Measurements from ENCODE around the gene ARHGEF4. TPM values are rescaled to one million over a fixed set of nuclear protein-coding genes. Genes with fewer than 3 reads are reported as not detected.
A peak's percentile ranks its signal among the peaks of the same experiment; 100 is the strongest.

Gene ARHGEF4
- total RNA-seq, 1 donor from 2014 or later, result 11.5 TPM

DNA sequence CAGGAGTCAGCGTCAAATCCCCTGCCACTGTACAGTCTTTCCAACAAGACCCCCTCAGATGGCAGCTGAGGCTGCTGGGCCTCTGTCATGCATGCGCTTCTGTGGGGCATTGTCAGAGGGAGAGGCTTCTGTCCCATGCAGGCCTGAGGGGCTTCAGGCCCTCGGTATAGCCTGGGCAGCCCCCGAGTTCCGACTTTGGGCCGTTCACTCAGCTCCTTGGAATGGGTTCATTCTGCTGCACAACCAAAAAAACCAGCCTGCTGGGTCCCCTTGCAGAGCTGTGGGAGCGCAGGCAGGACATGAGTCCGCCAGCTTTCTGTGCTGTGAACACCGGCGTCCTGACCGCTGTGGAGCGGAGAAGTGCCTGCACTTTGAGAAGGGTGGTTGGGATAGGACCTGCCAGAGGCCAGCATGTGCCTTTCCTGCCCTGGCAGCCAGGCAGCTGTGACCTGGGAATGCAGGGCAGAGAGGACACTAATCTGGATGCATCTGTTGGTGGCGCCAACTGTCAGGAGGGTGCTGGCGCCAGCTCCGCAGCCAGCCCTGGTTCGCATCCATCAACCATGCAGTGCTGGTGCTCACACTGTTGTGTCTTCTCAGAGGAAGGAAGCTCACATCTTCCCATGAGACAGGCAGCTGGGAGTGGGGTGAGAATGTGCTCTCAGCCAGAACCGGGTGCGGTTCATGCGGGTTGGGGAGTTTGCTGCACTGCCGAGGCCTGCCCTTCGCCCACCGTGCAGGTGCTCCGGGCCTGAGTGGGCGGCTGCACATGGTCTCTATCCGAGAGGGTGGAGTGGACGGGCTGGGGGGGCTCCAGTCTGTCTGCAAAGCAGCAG, 14.3 kb downstream of the ARHGEF4 start:
- peaks cover 10 to 23% (median 17%) of the 10 kb centered on the region in 3 donors for H3K4me1 ChIP-seq (ENCODE audit: control insufficient read depth in 3 of 3, insufficient read depth in 3 of 3, low read length in 3 of 3)
- peaks cover 0 to 9% (median 7%) of the 10 kb centered on the region in 3 donors for H3K27me3 ChIP-seq (ENCODE audit: control insufficient read depth in 3 of 3, insufficient read depth in 3 of 3, low read length in 3 of 3)
- no peaks in the 10 kb centered on the region for H3K9me3 ChIP-seq (ENCODE audit: control insufficient read depth in 3 of 3, low read length in 3 of 3)
- no peak overlapping the region for H3K27ac ChIP-seq (ENCODE audit: low read depth, low read length)
- H3K36me3 ChIP-seq (ENCODE audit: control insufficient read depth in 3 of 3, insufficient read depth in 3 of 3, low read length in 3 of 3), result no peaks in the 10 kb centered on the region
- H3K9ac ChIP-seq (ENCODE audit: low read depth in 1 of 3, low read length in 3 of 3), result peak overlapping the region in 1 of 3 donors; percentile 54
- peak overlapping the region in 1 of 3 donors; percentile 13 for H3K4me3 ChIP-seq (ENCODE audit: low read length in 3 of 3)

DNA sequence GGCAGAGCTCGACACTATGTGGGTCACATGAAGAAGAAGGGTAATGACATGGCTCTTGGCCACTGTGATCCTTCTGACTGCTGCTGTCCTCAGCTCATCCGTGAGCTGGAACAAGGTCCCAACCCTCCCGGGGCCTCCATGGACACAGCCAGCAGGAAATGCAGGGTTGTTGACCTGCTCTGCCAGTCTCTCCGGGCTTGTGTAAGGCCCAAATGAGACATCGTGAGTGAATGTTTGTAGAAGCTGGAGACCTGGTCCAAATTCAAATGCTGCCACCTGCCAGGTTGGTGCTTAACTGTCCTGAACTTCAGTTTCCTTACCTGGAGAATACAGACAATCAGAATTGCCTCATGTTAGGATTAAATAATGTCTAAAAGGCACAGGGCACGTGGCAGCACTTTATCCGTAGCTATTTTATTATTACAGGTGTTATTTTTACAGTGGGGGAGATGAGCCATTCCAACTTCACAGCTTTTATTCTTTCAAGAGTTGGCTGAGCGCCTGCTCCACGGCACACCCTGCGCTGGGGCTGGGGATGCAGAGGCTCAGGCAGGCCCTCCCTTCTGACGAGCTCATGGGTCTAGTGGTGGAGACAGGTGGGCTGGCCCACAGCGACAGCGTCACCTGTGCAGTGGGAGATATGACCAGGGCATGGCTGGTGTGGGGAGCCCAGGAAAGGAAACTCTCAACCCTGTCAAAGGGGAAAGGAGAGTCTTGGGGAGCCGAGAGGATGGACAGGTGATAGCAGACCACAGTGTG, 15.1 kb downstream of the ARHGEF4 start:
- Histone ChIP-seq H3K4me1 (ENCODE audit: control insufficient read depth in 3 of 3, insufficient read depth in 3 of 3, low read length in 3 of 3) (peaks cover 10 to 23% (median 17%) of the 10 kb centered on the region in 3 donors), H3K9me3 (ENCODE audit: control insufficient read depth in 3 of 3, low read length in 3 of 3) (no peaks in the 10 kb centered on the region), H3K27ac (ENCODE audit: low read depth, low read length) (no peak overlapping the region), H3K9ac (ENCODE audit: low read depth in 1 of 3, low read length in 3 of 3) (no peak overlapping the region), H3K27me3 (ENCODE audit: control insufficient read depth in 3 of 3, insufficient read depth in 3 of 3, low read length in 3 of 3) (peaks cover 0 to 9% (median 7%) of the 10 kb centered on the region in 3 donors), H3K36me3 (ENCODE audit: control insufficient read depth in 3 of 3, insufficient read depth in 3 of 3, low read length in 3 of 3) (no peaks in the 10 kb centered on the region), H3K4me3 (ENCODE audit: low read length in 3 of 3) (no peak overlapping the region)

DNA sequence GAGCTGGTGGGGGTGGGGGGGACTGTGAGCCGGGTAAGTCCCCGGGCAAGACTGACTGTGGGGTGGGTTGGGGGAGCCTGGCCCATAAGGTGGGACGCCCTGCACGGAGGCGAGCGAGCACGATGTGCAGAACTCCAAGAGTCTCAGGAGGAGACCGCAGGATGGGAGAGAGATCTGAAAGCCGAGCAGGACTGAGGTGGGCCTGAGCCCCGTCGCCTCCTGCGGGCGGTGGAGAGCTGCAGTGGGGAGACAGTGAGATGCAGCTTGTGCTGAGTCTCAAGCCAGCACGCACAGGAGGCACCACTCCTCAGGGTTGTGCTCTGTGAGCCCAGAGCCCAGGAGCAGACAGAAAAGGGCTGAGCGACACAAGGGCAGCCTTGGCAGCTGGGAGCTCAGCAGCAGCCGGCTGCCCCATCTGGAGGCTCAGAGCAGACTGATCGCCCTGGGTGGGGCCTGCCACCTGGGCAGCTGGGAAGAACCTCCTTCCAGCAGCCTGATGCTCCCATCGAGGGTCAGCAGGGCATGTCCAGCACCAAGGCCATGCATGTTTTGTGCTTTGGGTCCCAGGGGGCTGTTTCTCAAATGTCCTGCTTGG, 15.9 kb downstream of the ARHGEF4 start:
- Histone ChIP-seq H3K36me3 (ENCODE audit: control insufficient read depth in 3 of 3, insufficient read depth in 3 of 3, low read length in 3 of 3) (no peaks in the 10 kb centered on the region), H3K27ac (ENCODE audit: low read depth, low read length) (no peak overlapping the region), H3K4me3 (ENCODE audit: low read length in 3 of 3) (no peak overlapping the region), H3K4me1 (ENCODE audit: control insufficient read depth in 3 of 3, insufficient read depth in 3 of 3, low read length in 3 of 3) (peaks cover 10 to 23% (median 17%) of the 10 kb centered on the region in 3 donors), H3K9me3 (ENCODE audit: control insufficient read depth in 3 of 3, low read length in 3 of 3) (no peaks in the 10 kb centered on the region), H3K27me3 (ENCODE audit: control insufficient read depth in 3 of 3, insufficient read depth in 3 of 3, low read length in 3 of 3) (peaks cover 0 to 9% (median 7%) of the 10 kb centered on the region in 3 donors), H3K9ac (ENCODE audit: low read depth in 1 of 3, low read length in 3 of 3) (no peak overlapping the region)

DNA sequence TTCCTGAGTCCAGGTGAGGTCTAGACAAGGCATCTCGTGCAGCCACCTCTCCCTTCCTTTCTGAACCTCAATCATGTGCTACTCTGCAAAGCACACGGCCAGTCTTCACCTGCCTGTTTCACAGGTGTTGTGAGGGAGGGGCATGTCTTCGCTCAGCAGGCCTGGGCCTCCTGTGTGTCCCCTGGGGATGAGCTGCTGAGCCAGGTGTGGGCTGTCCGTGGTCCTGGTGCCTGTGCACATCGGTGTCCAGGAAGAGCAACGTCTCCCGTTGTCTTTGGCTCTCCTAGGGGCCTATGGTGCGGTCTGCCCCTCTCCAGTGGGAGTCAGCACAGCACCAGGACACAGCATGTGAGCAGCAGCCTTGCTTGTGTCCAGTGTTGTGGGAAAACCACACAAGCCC, 16.7 kb downstream of the ARHGEF4 start:
- peaks cover 0 to 9% (median 7%) of the 10 kb centered on the region in 3 donors for H3K27me3 ChIP-seq (ENCODE audit: control insufficient read depth in 3 of 3, insufficient read depth in 3 of 3, low read length in 3 of 3)
- H3K36me3 ChIP-seq (ENCODE audit: control insufficient read depth in 3 of 3, insufficient read depth in 3 of 3, low read length in 3 of 3), result no peaks in the 10 kb centered on the region
- no peaks in the 10 kb centered on the region for H3K9me3 ChIP-seq (ENCODE audit: control insufficient read depth in 3 of 3, low read length in 3 of 3)
- H3K4me1 ChIP-seq (ENCODE audit: control insufficient read depth in 3 of 3, insufficient read depth in 3 of 3, low read length in 3 of 3), result peaks cover 10 to 23% (median 17%) of the 10 kb centered on the region in 3 donors
- no peak overlapping the region for H3K9ac ChIP-seq (ENCODE audit: low read depth in 1 of 3, low read length in 3 of 3)
- H3K4me3 ChIP-seq (ENCODE audit: low read length in 3 of 3), result no peak overlapping the region
- no peak overlapping the region for H3K27ac ChIP-seq (ENCODE audit: low read depth, low read length)

DNA sequence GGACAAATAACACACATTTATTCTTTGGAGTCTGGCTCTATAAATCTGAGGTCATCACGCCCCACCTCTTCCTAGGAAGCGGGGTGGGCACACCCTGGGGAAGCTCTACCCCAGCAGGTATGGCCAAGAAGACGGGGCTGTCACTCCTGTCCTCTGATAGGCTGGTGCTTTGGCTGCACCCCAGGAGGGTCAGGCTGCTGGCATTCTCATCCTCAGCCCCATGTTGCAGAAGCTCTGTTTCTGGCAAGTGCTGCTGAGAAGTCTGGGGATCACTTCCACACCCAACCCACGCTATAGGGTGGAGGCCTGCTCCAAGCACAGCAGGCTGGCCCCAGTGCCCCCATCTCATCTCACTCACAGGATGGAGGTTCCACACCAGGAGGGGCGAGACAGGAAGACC, 17.6 kb downstream of the ARHGEF4 start:
- no peak overlapping the region for H3K4me3 ChIP-seq (ENCODE audit: low read length in 3 of 3)
- H3K27me3 ChIP-seq (ENCODE audit: control insufficient read depth in 3 of 3, insufficient read depth in 3 of 3, low read length in 3 of 3), result peaks cover 0 to 7% (median 7%) of the 10 kb centered on the region in 3 donors
- H3K9me3 ChIP-seq (ENCODE audit: control insufficient read depth in 3 of 3, low read length in 3 of 3), result no peaks in the 10 kb centered on the region
- H3K4me1 ChIP-seq (ENCODE audit: control insufficient read depth in 3 of 3, insufficient read depth in 3 of 3, low read length in 3 of 3), result peaks cover 10 to 23% (median 17%) of the 10 kb centered on the region in 3 donors
- no peak overlapping the region for H3K9ac ChIP-seq (ENCODE audit: low read depth in 1 of 3, low read length in 3 of 3)
- no peaks in the 10 kb centered on the region for H3K36me3 ChIP-seq (ENCODE audit: control insufficient read depth in 3 of 3, insufficient read depth in 3 of 3, low read length in 3 of 3)
- H3K27ac ChIP-seq (ENCODE audit: low read depth, low read length), result no peak overlapping the region

DNA sequence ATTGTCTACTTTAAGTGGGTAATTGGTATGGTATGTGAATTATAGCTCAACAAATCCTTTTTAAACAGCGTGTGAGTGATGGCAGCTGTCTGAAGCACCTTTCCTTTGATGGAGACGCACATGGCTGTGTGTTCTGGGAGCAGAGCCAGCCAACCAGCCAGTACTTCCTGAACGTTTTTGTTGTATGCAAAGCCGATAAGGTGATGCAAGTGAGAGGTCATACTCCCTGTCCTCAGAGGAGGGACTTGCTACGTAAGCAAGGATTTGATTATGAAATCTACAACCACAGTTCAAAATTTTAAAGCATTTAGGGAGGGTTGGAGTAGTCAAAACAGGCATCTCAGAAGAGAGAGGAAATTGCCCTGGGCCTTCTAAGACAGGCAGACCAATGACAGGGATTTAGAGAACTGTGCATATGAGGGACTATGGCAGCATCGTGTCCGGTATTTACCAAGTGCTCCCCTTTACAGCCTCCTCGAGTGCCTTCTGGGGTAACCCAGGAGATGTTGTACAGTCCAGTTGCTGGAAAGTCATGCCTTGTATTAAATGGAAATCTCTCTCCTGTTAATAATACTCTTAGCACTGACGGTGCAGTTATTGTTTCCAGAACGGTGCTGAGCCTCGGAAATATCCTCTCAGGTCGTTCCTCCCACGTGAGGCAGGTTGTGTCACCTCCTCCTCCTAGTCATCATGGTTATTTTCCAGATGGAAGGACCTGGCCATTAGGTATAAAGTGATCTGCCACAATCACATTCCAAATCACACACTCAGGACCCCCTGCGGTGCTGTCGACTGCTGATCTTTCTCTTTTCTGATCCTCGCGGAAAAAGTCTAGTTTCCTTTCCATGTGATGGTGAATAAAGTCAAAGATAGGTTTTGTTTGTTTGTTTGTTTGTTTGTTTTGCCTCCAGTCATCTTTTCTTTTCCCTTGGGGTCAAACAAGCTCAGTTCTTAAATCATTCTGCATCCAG, 28.4 kb downstream of the ARHGEF4 start:
- Histone ChIP-seq H3K9me3 (ENCODE audit: control insufficient read depth in 3 of 3, low read length in 3 of 3) (no peaks in the 10 kb centered on the region), H3K36me3 (ENCODE audit: control insufficient read depth in 3 of 3, insufficient read depth in 3 of 3, low read length in 3 of 3) (no peaks in the 10 kb centered on the region), H3K27me3 (ENCODE audit: control insufficient read depth in 3 of 3, insufficient read depth in 3 of 3, low read length in 3 of 3) (peaks cover 0 to 7% (median 2%) of the 10 kb centered on the region in 3 donors), H3K4me3 (ENCODE audit: low read length in 3 of 3) (no peak overlapping the region), H3K9ac (ENCODE audit: low read depth in 1 of 3, low read length in 3 of 3) (no peak overlapping the region), H3K4me1 (ENCODE audit: control insufficient read depth in 3 of 3, insufficient read depth in 3 of 3, low read length in 3 of 3) (no peaks in the 10 kb centered on the region), H3K27ac (ENCODE audit: low read depth, low read length) (no peak overlapping the region)

DNA sequence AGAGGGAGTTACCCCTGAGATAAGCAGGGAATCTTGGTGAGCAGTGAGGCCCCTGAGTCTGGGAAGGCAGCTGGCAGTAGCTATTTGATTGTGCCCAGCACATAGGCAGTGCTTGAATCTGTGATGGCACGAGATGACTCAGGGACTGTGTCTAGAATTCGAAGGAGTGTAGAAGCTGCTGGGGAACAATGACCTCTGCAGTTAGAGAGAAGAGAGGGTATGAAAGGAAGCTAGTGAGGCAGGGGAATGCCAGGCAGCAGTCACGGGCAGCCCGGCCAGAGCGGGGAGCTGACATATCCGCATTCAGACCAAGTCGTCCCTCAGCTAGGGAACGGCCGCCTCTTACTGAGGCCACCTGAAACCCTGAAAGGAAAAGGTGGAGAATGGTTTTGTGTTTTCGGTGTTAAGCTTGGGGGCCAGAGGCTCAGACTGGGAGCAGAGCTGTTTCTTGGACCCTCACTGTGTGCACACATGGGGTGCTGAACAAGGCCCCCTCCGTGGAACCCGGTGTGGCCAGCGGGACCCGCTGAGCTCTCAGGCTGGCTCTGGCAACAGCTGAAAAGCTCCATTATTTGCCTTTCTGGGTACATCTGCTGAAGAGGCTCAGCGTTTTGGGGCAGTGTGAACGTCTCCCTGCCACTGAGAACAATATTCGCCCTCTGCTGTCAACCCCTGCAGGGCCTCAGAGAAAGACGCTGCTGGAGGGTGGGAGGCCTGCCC, 32.9 kb downstream of the ARHGEF4 start:
- Histone ChIP-seq H3K4me1 (ENCODE audit: control insufficient read depth in 3 of 3, insufficient read depth in 3 of 3, low read length in 3 of 3) (no peaks in the 10 kb centered on the region), H3K4me3 (ENCODE audit: low read length in 3 of 3) (no peak overlapping the region), H3K27me3 (ENCODE audit: control insufficient read depth in 3 of 3, insufficient read depth in 3 of 3, low read length in 3 of 3) (peaks cover 0 to 7% (median 3%) of the 10 kb centered on the region in 3 donors), H3K27ac (ENCODE audit: low read depth, low read length) (no peak overlapping the region), H3K9me3 (ENCODE audit: control insufficient read depth in 3 of 3, low read length in 3 of 3) (no peaks in the 10 kb centered on the region), H3K9ac (ENCODE audit: low read depth in 1 of 3, low read length in 3 of 3) (no peak overlapping the region), H3K36me3 (ENCODE audit: control insufficient read depth in 3 of 3, insufficient read depth in 3 of 3, low read length in 3 of 3) (no peaks in the 10 kb centered on the region)

DNA sequence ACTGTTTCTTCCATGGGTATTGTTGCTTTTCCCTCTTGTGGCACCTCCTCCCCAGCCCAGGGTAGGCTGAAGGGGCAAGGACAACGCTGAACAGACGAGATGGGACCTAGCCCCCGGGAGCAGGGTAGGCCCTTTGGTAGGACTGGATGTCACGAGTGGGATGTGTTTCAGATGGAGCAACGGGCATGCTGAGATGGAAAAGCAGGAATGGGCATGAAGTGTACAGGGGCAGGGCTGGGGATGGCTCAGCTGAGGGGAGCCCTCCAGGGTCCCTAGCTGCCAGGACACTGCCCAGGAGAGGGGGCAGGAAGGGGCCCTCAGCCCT, 33.4 kb downstream of the ARHGEF4 start:
- no peak overlapping the region for H3K9ac ChIP-seq (ENCODE audit: low read depth in 1 of 3, low read length in 3 of 3)
- no peaks in the 10 kb centered on the region for H3K4me1 ChIP-seq (ENCODE audit: control insufficient read depth in 3 of 3, insufficient read depth in 3 of 3, low read length in 3 of 3)
- H3K4me3 ChIP-seq (ENCODE audit: low read length in 3 of 3), result no peak overlapping the region

DNA sequence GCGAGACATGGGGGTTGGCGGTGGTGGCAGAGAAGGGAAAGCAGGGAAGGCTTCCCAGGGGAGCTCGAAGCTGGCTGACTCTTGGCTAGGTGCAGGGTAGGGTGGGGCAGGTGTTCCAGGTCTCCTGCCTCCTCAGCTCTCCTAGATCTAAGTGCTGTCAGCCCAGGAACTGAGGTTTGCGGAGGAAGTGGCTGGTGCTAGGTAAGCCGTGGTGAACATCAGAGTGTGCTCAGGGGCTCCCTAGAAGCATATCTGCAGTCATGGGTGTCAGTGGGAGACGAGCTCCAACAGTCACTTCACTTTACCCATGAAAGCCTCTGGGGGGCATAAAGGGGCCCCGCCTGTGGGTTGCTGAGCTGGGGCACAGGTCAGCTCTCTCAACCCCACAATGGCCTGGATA, 34.1 kb downstream of the ARHGEF4 start:
- no peaks in the 10 kb centered on the region for H3K36me3 ChIP-seq (ENCODE audit: control insufficient read depth in 3 of 3, insufficient read depth in 3 of 3, low read length in 3 of 3)
- no peak overlapping the region for H3K27ac ChIP-seq (ENCODE audit: low read depth, low read length)
- no peak overlapping the region for H3K4me3 ChIP-seq (ENCODE audit: low read length in 3 of 3)
- H3K27me3 ChIP-seq (ENCODE audit: control insufficient read depth in 3 of 3, insufficient read depth in 3 of 3, low read length in 3 of 3), result peaks cover 0 to 7% (median 4%) of the 10 kb centered on the region in 3 donors
- no peak overlapping the region for H3K9ac ChIP-seq (ENCODE audit: low read depth in 1 of 3, low read length in 3 of 3)
- peaks cover 0 to 2% (median 0%) of the 10 kb centered on the region in 3 donors for H3K9me3 ChIP-seq (ENCODE audit: control insufficient read depth in 3 of 3, low read length in 3 of 3)
- H3K4me1 ChIP-seq (ENCODE audit: control insufficient read depth in 3 of 3, insufficient read depth in 3 of 3, low read length in 3 of 3), result no peaks in the 10 kb centered on the region

More for the DNA sequence above, 33.4 kb downstream of the ARHGEF4 start:
- Histone ChIP-seq H3K9me3 (ENCODE audit: control insufficient read depth in 3 of 3, low read length in 3 of 3) (no peaks in the 10 kb centered on the region), H3K36me3 (ENCODE audit: control insufficient read depth in 3 of 3, insufficient read depth in 3 of 3, low read length in 3 of 3) (no peaks in the 10 kb centered on the region), H3K27ac (ENCODE audit: low read depth, low read length) (no peak overlapping the region), H3K27me3 (ENCODE audit: control insufficient read depth in 3 of 3, insufficient read depth in 3 of 3, low read length in 3 of 3) (peaks cover 0 to 7% (median 3%) of the 10 kb centered on the region in 3 donors)

All from skeletal muscle tissue (tissue), 4 donors.